ENCODE measurements around the gene TCF7L1. TPM values are rescaled to one million over a fixed set of nuclear protein-coding genes. Genes with fewer than 3 reads are reported as not detected.

The TCF7L1 gene
- total RNA-seq, 1 experiment from 2014 or later = 3.0 TPM

- H3K9me3 Mint-ChIP-seq (ENCODE audit: low read depth, unreplicated experiment) = no peaks in the 10 kb centered on the region
- no peak for DNase-seq
- intact Hi-C loops (cut with micrococcal nuclease; ENCODE audit: unreplicated experiment) = no loop called here
- peaks cover 40% of the 10 kb centered on the region for H3K36me3 Mint-ChIP-seq (ENCODE audit: insufficient read depth, unreplicated experiment)
- peak overlapping the region; percentile 96 for H3K4me3 Mint-ChIP-seq (ENCODE audit: low read depth, unreplicated experiment)
- TSS peak; percentile 45 for BruUV-seq (replicated peaks)
- peak overlapping the region; percentile 89 for H3K27ac Mint-ChIP-seq (ENCODE audit: unreplicated experiment)
- CTCF ChIA-PET = interaction anchor here (0.6 to 1.5 kb wide), 4 partner anchors 12 to 184 kb away, joined by 3 to 6 read pairs (median 3); partner anchors contain the start of genes MAT2A, SH2D6 and TGOLN2
- H3K27me3 Mint-ChIP-seq (ENCODE audit: unreplicated experiment) = no peaks in the 10 kb centered on the region
- no peak for TF ChIP-seq CTCF (IDR thresholded peaks at IDR 0.05; ENCODE audit: unreplicated experiment)
- H3K4me1 Mint-ChIP-seq (ENCODE audit: low read depth, unreplicated experiment) = no peaks in the 10 kb centered on the region
Observed at GRCh38 chr2:85355073-85355410, 221.8 kb downstream of the TCF7L1 start.

GRCh38 chr2:85355521-85355920, 222.3 kb downstream of the TCF7L1 start:
- Mint-ChIP-seq H3K27me3 (ENCODE audit: unreplicated experiment) (no peaks in the 10 kb centered on the region), H3K4me3 (ENCODE audit: low read depth, unreplicated experiment) (peak overlapping the region; percentile 96), H3K27ac (ENCODE audit: unreplicated experiment) (no peak overlapping the region), H3K9me3 (ENCODE audit: low read depth, unreplicated experiment) (no peaks in the 10 kb centered on the region), H3K36me3 (ENCODE audit: insufficient read depth, unreplicated experiment) (peaks cover 35% of the 10 kb centered on the region), H3K4me1 (ENCODE audit: low read depth, unreplicated experiment) (no peaks in the 10 kb centered on the region)
- intact Hi-C loops (cut with micrococcal nuclease; ENCODE audit: unreplicated experiment) = no loop called here
- no peak for TF ChIP-seq CTCF (IDR thresholded peaks at IDR 0.05; ENCODE audit: unreplicated experiment)
- DNase-seq = no peak
- CTCF ChIA-PET = interaction anchor here (0.7 to 1.5 kb wide), 3 partner anchors 12 to 183 kb away, joined by 3 to 6 read pairs (median 3); partner anchors contain the start of genes MAT2A and TGOLN2
- no TSS peak for BruUV-seq (replicated peaks)

GRCh38 chr2:85356186-85356585, 223.0 kb downstream of the TCF7L1 start:
- intact Hi-C loops (cut with micrococcal nuclease; ENCODE audit: unreplicated experiment) = no loop called here
- DNase-seq = no peak
- Mint-ChIP-seq H3K4me1 (ENCODE audit: low read depth, unreplicated experiment) (no peaks in the 10 kb centered on the region), H3K36me3 (ENCODE audit: insufficient read depth, unreplicated experiment) (peaks cover 28% of the 10 kb centered on the region), H3K27ac (ENCODE audit: unreplicated experiment) (no peak overlapping the region), H3K27me3 (ENCODE audit: unreplicated experiment) (no peaks in the 10 kb centered on the region), H3K4me3 (ENCODE audit: low read depth, unreplicated experiment) (no peak overlapping the region), H3K9me3 (ENCODE audit: low read depth, unreplicated experiment) (no peaks in the 10 kb centered on the region)
- CTCF ChIA-PET = no interaction called here
- TF ChIP-seq CTCF (IDR thresholded peaks at IDR 0.05; ENCODE audit: unreplicated experiment) = no peak
- BruUV-seq (replicated peaks) = no TSS peak

- Mint-ChIP-seq H3K4me3 (ENCODE audit: low read depth, unreplicated experiment) (no peak overlapping the region), H3K9me3 (ENCODE audit: low read depth, unreplicated experiment) (no peaks in the 10 kb centered on the region), H3K27me3 (ENCODE audit: unreplicated experiment) (no peaks in the 10 kb centered on the region), H3K4me1 (ENCODE audit: low read depth, unreplicated experiment) (no peaks in the 10 kb centered on the region), H3K27ac (ENCODE audit: unreplicated experiment) (no peak overlapping the region), H3K36me3 (ENCODE audit: insufficient read depth, unreplicated experiment) (peaks cover 31% of the 10 kb centered on the region)
- BruUV-seq (replicated peaks) = no TSS peak
- no peak for DNase-seq
- TF ChIP-seq CTCF (IDR thresholded peaks at IDR 0.05; ENCODE audit: unreplicated experiment) = no peak
- intact Hi-C loops (cut with micrococcal nuclease; ENCODE audit: unreplicated experiment) = no loop called here
- CTCF ChIA-PET = no interaction called here
Observed at GRCh38 chr2:85357736-85358135, 224.5 kb downstream of the TCF7L1 start.

Other genes starting within 250 kb of the TCF7L1 start
- 1,316 and 1,437 TPM in 2 replicates for gene TMSB10, start 227.7 kb upstream of the TCF7L1 start, total RNA-seq (2022)
- 68.0 and 69.8 TPM in 2 replicates for gene KCMF1, start 162.2 kb upstream of the TCF7L1 start, total RNA-seq (2022)
- 154 and 171 TPM in 2 replicates for gene TGOLN2, start 194.6 kb downstream of the TCF7L1 start, total RNA-seq (2022)
- 40.6 and 47.2 TPM in 2 replicates for gene RETSAT, start 221.1 kb downstream of the TCF7L1 start, total RNA-seq (2022)
- gene ELMOD3, start 221.4 kb downstream of the TCF7L1 start, total RNA-seq (2022) = 12.9 and 15.5 TPM in 2 replicates

All from Calu3 (cell line).